CMK (cell line): ENCODE data around the gene CORIN.

ENCODE experiments used
- DNase-seq: peaks from one replicate; pipeline ENCODE4 v3.0.0-alpha.2; 2010; ENCODE audit warnings: low read depth

The CORIN gene, protein sequence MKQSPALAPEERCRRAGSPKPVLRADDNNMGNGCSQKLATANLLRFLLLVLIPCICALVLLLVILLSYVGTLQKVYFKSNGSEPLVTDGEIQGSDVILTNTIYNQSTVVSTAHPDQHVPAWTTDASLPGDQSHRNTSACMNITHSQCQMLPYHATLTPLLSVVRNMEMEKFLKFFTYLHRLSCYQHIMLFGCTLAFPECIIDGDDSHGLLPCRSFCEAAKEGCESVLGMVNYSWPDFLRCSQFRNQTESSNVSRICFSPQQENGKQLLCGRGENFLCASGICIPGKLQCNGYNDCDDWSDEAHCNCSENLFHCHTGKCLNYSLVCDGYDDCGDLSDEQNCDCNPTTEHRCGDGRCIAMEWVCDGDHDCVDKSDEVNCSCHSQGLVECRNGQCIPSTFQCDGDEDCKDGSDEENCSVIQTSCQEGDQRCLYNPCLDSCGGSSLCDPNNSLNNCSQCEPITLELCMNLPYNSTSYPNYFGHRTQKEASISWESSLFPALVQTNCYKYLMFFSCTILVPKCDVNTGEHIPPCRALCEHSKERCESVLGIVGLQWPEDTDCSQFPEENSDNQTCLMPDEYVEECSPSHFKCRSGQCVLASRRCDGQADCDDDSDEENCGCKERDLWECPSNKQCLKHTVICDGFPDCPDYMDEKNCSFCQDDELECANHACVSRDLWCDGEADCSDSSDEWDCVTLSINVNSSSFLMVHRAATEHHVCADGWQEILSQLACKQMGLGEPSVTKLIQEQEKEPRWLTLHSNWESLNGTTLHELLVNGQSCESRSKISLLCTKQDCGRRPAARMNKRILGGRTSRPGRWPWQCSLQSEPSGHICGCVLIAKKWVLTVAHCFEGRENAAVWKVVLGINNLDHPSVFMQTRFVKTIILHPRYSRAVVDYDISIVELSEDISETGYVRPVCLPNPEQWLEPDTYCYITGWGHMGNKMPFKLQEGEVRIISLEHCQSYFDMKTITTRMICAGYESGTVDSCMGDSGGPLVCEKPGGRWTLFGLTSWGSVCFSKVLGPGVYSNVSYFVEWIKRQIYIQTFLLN

DNA sequence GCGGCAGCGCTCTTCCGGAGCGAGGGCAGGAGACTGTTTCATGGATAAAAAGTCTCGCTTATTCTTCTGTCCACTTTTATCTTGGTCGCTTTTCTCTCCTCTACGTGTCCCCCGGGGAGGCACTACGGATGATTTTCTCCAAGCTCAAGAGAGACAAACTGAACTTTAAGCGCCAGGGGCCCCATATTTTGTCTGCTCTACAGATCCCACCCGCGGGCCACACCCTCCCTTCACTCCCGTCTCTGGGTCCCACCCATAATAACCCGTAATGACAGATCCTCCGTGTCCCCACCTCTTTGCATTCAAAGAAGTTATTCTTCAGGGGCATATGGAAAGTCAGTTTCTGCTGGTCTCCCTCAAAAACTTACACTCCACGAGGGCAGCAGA is at the start of gene CORIN:
Gene CORIN, minus strand, starts transcription at position 160 of the 387 bp plus-strand sequence. Its CDS starts 118 bp downstream, at position 42.
- no peak for DNase-seq

DNA sequence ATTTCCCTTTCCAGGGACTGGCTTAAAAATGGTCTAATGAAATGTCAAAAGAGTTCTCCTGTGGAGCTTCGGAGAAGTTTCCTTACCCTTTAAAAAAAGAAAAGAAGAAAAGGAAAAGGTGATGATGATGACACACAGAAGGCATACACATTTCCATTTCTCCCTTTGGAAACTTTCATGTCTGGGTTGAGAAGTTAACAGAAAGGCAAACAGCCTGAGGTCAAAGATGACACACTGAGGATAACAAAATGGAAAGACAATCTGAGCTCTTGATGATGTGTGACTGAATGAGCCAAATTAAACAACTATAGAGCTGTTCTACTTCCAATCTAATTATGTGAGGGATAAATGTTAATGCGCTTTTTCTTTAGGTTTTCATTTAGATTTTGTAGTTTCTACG is 44.4 kb upstream of the CORIN start:
- no peak for DNase-seq

DNA sequence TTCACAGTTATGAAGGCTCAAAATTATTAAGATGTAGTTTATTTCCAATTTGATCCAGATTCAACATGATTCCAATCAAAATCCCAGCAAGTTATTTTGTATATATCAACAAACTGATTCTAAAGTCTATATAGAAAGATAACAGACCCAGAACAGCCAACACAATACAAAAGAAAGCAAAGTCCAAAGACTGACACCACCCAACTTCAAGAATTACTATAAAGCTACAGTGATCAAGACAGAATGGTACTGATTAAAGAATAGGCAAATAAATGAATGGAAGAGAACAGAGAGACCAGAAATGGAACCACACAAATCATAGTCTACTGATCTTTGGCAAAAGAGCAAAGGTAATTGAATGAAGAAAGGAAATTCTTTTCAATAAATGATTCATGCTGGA is 41.6 kb upstream of the CORIN start:
- DNase-seq, result no peak

DNA sequence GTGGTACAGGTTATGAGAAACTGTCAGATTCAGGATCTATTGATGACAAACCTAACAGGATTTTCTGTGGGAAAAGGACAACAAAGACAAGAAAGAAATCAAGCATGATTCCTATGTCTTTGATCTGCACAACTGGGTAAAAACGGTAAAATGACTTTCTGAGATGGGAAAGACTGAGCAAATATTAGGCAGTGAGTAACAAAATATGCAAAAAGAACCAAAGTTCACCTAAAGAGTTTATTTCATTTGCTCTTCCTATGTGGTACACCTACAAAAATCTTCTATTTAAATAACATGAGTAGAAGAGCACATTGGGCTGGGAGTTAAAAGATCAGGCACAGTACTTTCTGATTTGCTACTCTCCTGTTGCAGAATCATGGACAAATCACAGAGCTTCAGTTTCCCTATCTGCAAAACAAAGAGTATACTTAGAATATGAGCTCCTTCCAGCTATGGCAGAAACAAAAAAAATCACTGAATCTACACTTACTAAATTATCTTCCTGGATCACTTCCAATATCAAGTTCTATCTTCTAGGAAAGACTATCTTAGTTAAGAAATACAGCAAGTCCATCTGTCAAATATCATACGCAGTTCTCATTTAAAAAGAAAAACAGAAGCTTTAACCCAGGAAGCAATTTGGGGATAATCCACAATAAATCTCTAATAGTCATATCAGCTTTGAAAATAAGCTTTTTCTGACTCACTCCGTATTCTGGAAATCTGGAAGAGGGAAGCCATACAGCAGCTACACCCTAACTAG is 39.1 kb upstream of the CORIN start:
- DNase-seq, result no peak

DNA sequence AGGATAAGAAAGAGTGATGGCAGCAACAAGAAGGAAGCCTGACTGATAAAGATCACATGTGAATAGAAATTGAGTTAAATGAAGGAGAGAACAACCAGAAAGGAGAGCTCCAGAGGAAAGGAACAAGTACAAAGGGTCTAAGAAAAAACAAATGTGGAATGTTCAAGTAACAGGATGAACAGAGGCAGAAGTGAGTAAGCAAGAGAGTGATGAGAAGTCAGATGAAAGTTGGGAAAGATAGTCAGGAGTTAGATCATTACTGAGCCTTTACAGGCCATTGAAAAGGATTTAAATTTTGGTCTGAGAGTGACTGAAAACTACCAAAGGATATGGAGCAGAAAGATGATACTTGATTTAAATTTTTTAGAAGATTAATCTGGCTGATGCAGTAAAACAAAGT is 38.4 kb upstream of the CORIN start:
- DNase-seq, result no peak

DNA sequence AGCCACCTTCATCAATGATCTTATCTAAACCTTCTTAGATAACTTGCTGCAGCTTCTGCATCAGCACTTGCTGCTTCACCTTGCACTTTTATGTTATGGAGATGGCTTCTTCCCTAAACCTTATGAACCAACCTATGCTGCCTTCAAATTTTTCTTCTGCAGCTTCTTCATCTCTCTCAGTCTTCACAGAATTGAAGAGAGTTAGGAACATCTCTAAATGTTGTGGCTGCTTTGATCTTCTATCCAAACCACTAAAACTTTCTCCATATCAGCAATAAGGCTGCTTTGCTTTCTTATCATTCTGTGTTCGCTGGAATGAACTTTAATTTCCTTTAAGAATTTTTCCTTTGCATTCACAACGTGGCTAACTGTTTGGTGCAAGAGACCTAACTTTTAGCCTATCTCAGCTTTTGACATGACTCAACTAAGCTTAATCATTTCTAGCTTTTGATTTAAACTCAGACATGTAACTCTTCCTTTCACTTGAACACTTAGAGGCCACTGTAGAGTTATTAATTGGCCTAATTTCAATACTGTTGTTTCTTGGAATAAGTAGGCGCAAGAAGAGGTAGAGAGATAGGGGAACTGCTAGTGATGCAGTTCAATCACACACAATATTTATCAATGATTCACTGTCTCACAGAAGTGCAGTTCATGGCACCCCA is 36.1 kb upstream of the CORIN start:
- no peak for DNase-seq

DNA sequence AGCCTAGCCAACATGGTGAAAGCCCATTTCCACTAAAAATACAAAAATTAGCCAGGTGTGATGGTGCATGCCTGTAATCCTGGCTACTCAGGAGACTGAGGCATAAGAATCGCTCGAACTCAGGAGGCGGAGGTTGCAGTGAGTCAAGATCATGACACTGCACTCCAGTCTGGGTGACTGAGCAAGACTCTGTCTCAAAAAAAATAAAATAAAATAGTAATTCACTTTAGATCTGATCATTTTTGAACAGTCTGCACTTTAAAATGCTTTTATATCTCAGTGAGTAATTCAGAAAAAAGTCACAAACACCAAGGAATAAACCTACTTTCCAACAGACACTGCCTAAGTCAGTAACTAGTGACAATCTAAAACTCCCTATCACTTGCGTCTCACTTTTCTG is 25.6 kb upstream of the CORIN start:
- DNase-seq, result no peak

DNA sequence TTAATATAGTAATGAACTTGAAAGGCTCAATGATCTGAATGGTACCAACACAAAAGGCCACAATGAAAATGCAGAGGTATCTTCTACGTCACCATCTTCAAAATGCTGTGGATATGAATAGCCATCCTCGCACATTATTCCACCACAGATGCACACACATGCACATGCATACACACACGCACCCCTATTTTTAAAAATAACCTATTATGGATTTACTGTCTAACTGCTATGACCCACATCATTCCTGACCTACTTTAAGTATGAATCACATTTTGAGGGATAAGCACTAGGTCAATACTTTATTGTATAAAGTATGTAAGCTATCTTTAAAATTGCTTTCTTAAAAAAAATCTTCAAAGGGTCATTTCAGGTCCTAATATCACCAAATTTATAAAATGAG is 24.4 kb upstream of the CORIN start:
- no peak for DNase-seq

DNA sequence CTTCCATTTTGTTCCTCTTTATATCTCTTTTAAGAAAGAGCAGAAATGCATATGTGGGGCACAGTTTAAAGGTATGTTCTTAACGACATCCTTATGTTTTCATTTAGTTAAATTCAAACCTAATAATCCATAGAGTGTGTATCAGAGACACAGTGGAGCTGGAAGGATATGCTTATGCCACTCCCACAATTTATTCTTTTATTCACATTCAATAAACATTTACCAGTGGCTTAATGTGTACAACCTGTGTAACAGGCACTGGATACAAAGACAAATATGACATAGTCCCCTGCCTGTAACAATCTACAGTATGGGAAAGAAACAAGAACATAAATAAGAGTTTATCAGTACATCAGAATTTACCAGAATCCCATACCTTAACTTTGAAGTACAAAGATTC is 22.4 kb upstream of the CORIN start:
- DNase-seq, result no peak

DNA sequence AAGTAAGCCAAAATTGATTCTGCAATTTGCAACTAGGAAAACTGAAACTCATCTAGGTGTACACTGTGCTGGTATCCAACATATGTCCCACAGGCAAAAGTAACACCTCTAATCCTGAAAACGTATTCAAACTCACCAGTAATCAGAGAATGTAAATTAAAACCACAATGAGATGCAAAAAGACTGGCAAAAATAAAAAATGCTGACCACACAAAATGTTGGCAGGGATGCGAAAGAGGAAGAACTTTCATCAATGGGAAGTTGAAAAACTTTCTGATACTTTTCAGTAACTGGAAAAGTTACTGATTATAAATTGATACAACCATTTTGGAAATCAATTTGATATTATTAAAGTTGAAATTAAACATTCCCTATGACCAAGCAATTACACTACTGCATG is 20.1 kb upstream of the CORIN start:
- DNase-seq, result no peak

DNA sequence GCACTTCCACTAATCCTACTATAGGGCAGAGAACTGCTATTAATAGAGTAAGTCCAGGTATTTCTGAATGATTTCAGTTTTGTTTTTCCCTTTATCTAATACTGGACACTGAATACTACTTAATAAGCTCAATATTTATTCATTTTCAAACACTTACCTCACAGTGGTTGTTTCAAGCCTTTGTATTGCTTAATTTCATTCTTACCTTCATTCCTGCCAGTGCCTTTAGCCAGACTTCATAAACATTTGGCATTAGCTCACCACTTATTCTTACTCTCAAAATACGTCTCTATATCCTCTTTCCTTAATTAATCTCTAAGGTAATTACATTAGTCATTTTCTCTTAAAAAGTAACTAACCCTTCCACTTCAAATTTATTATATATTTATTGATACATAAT is 18.8 kb upstream of the CORIN start:
- DNase-seq, result no peak

DNA sequence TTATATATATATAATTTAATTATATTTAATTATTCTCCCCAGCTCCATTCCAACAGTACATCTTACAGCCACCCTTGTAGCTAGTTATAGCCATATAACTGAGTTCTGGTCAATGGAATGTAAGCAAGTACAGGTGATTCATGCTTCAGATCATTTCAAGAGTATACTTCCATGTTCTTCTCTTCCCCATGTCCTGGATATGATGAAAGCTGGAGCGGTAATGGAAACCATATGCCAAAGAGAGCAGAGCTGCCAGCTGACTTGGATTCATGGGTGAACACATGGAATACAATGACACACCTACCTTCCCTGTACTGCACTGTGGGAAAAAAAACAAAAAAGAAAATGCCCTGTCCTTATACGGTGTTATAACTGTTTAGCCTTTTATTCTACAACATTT is 17.5 kb upstream of the CORIN start:
- DNase-seq, result no peak

DNA sequence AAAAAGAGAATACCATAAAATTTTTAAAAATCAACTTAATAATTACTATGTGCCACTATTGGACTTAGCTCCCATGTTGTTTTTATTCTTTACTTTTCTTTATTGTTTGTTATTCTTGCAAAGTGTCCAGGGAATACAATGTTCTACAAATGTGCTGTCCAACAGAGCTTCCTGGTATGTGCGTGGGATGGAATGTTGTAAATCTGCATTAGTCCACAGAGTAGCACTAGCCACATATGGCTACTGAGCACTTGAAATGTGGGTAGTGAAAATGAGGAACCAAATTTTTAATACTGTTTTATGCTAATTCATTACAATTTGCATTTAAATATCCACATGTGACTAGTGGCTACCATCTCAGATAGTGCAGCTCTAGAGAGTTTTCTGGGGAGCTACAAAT is 14.3 kb upstream of the CORIN start:
- no peak for DNase-seq

DNA sequence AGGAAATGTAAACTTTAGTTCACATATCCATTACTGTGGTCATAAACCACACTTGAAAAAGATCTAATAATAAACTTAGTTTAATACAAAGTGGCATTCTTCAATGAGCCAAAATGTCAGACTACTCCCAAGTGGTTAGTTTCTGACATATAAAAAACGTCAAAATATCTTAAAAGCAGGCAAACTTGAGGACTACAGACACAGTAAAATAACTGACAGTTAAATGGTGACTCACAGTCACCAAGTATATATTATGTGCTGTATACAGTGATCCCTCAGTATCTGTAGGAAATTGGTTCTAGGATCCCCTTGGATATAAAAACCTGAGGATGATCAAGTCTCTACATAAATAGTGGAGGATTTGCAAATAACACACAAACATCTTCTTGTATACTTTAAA is 11.6 kb upstream of the CORIN start:
- DNase-seq, result no peak

DNA sequence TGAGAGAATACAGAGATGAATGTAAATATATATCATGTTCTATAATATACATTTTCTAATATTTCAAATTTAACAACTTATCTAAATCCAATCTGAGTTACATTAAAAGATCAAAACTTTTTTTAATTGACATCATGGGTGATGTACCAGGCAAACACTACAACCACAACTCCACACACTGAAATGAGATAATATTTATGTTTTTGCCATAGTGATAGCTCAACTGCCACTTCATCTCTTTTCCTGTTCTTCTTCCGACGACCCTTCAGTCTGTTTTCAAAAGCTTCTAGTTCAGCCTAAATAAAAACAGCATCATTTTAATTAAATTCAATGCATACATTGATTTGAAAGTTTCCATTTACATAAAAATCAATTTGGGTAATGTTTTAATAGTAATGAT is 10.2 kb upstream of the CORIN start:
- no peak for DNase-seq

DNA sequence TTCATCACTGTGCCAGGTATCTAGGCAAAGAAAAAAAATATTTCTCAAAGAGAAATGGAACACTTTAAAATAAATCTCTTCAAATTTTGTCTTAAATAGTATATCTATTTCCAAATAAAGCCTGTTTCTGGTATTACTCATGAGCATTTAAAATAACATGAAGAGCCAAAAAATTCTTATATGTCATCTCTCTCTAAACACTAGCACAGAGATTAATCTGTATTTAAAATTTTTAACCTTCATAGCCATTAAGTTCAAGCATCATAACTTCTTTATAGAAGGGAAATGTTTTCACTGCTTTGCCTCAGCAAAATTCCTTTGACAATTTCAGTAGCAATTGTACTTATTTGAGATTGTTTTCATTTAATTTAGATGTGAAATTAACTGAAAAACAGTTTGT is 5.1 kb upstream of the CORIN start:
- no peak for DNase-seq

DNA sequence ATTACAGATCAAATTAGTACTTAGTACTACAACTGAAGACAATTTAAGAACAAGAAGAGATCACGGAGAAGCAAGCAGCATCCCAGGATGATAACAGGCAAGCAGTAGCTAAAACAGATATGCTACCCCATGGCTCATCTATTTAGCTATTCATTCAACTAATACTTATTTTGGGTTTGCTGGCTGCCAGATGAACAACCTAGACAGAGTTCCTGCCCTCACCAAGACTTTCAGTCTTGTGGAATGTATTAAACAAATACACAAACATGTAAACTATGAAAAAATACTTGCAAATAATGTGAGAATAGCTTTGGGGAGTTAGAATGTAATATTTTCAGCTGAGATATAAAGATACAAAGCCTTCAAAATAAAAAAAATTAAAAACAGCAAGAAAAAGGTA is 2.4 kb upstream of the CORIN start:
- no peak for DNase-seq

DNA sequence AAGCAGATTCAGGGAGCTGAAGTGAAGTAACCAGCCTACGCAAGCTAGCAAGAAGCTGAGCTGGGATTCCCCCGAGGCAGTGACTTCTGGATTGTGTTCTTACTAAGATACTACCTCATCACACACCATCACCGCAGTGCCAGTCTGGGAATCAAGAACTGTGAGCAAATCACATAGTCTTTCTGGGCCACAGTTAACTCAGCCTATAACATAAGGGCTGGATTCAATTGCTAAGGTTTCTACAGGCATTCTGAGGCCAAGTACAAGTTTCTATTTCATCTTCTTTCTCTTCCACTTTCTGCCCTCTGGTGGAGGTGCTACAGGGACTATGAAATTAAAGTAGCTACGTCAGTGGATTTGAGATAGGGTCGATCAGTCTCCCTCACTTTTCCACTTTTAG is 1.4 kb upstream of the CORIN start:
- DNase-seq, result no peak

DNA sequence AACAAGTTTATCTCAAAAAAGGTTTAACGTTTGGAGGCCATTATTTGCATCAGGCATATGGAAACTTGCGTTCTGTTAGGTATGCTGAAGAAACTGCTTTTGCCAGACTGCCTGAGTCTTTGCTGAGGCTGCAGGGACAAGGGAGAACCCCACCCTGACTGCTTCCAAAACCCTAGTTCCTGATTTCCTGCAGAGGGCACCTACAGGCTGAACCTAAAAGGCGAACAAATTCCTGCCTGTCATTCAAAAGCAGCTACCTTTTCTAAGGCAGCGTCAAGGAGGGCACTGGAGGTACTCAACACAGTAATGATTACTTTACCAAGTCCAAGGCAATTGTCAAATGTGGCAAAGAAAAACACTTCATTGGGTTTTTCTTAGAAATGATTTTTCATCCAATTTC is 578 bp upstream of the CORIN start:
- no peak for DNase-seq

DNA sequence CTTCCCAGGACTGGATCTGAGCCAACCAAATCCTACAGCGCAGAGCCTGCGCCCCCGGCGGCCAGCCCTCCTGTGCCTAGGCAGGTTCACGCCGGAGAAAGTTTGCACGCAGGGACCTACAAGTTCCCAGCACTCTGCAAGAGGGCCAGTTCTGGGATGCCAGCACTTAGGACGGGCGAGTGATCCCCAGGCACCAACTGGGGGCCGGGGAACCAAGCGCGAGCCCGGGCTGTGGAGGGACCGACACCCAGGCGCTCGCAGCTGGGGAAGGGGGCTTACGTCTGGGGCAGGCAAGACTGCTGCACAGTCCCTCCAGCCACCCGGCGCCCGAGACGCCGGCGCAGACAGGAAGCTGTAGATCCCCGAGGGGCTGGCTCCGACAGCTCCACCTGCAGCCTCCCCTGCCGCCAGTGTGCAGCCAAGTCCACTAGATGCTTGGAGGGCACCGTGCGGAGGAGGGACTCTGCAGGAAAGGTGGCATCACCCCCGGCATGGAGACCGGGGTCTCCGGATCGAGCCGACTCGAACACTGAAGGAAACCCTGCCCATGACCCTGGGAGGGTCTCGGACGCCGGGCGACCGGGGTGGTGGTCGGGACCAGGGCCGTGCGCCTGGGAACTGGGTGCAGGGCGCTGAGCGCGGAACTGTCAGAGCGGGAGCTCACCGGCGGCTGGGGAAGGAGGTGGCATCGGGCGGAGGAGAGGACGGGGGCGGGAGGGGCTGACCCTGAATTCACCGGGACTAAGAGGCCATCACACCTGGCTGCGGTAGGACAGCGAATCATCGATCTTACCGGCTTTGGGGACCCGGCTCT is 566 bp downstream of the CORIN start:
- no peak for DNase-seq

DNA sequence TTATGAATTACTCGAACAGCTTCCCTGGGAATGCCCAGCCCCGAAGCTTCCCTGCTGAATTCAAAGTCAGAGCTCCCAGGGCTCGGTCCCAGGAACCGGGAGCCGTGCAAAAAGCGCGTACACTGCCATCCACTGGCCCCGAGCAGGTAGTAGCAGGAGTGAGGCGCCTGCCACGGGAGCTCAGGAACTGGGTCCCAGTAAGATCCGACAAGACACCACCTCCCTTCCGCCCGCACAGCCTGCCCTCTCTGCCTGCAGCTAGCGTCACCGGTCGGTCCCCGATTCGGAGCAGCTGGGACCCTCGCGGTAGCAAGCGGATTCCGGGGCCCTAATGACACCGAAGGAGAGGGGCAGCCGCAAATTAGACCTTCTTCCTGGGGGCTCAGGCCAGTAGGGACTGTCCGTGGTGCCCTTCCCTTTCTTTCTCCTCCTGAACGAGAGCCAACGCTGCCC is 1.2 kb downstream of the CORIN start:
- no peak for DNase-seq
